Activated CD4-positive, alpha-beta T cell treated with anti-CD3 and anti-CD28 coated beads, Interleukin-2, amount 50 U/mL, for 24 hours (primary cell): ENCODE data around the gene AIFM1.
A peak's percentile ranks its signal among the peaks of the same experiment; 100 is the strongest.

ENCODE experiments used
- DNase-seq, 2 donors: peaks; one replicate each; pipeline ENCODE4 v3.0.0-alpha.2; 2020; ENCODE audit warnings: low read depth in 1 of 2, low spot score in 1 of 2

AIFM1 gene

DNA sequence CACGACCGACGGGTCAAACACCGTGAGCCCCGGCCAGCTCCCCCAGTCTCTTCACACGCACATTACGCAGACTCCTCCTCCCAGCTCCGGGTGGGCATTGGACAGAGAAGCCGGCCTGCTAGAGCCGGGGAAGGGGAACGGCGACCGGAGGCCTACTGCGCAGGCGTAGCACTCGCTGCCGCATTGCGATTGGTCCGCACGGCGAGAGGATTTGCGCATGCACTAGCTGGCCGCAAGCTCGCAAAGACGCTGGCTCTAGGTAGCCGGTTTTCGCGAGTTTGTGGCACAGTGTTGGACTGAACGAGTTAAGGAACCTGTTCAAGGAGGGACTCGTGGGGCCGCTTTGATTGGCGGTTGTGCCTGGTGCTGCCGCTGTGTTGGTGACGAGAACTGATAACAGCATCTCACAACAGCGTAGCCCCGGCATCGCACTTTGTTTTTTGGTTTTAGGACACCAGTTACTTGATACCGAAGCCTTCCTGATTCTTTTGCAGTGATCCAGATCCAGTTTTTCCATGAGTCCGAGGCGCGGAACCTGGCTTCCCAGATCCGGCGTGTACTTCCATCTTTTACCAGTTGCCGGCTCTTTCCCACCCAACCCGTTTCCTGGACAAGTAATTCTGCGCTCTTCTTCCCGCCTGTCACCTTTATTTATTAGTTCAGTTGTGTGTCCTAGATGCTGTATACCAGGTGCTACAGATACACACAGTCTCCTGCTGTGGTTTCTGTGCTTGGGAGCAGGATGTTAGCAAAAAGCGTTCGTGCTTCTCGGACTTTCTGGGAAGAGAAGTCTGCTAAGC, at the start of gene AIFM1:
AIFM1 (minus strand) TSS at position 139 of the 800 bp plus-strand sequence. CDS start 185 bp downstream, outside the sequence.
- DNase-seq = peak; percentile 62 to 82

DNA sequence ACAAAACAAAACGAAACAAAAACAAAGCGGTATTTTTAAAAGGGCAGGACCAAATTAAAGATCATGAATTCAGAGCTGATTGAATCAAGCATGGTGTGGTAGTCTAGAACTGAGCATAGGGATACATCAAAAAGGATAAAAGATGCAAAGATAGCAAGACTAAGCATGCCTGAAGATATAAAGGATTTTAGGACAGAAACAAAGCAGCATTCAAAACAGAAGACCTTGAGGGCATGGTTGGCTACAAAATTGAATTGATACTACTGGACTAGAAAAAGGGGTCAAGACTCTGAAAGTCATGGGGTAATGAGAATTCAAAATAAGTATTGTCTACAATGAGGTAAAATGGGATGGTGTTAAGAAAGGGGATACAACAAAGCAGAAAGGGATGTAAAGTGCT, 47.7 kb upstream of the AIFM1 start:
- no peak for DNase-seq

DNA sequence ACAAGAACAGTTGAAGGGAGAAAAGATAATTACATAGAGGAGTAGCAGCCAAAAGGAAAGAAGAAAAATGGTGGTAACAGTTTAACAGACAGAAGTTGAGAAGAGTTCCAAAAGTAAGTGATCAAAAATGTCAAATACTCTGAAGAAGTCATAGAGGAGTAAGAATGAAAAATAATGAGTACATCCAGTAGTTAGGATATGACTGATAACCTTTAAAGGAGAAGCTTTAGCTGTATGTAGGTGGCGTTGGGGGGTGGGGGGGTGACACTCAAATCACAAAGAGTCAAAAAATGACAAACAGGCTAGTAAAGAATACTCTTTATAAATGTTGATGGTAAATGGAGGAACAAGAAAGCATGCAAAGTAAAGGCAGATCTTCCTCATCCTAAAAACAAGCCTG, 46.7 kb upstream of the AIFM1 start:
- DNase-seq = no peak

DNA sequence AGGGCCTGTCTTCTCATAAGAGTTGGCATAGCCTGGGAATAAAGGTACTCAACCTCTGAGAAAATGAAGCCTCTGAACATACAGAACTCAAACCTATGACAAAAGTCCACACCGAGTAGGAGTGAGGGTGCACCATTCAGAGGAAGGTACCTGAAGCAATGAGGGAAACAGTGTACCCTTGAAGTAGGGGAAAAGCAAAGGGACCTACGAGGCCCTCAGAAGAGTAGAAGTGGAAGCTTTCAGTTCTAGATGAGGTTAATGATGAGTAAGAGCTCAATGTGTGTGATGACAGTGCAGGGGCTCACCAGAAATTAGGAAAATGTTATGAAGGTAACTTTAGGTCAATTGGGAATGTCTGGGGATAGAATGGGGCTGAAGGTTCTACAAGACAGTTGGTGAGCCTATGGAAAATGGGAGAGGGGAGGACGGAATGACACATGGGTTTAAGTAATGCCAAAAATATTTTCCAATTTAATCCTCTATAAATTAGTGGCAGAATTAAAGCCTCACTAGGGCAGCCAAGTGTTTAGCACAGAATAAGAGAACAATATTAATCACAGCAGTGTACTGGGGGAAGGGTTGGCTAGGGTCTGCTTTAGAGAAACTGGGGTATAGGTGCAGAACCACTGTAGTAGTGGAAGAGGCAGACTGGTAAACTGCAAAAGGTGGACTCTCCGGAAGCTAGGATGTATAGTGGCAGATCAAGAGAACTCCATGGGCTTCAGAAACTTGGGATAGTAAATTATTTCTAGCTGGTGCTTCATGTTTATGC, 46.0 kb upstream of the AIFM1 start:
- DNase-seq = no peak

DNA sequence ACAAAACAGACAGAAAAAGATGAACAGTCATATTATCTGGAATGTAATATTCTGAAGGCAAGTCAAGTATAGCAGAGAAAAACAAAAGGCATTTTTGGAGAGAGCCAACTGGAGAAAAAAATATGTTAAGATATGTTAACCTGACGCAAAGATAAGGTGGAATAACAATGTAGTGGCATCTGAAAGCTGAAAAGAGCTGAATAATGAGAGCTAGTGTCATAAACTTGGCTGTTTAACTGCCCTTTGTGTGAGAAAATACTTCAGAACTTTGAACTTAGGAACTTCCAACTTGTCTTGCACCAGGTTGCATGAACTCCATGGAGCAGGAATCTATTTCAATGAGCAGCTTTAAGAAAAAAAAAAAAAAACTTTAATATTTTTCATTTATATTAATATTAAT, 39.0 kb upstream of the AIFM1 start:
- no peak for DNase-seq

DNA sequence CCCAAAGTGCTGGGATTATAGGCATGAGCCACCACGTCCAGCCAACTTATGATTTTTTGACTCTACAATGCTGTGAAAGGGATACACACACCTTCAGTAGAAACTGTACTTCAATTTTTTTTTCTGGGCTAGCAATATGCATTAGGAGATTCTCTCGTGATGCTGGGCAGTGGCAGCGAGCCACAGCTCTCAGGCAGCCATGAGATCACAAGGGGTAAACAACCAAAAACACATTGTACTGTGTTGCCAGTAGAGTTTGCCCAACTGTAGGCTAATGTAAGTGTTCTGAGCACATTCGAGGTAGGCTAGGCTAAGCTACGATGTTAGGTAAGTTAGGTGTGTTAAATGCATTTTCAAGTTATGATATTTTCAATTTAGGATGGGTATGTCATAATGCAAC, 31.8 kb upstream of the AIFM1 start:
- DNase-seq = no peak

DNA sequence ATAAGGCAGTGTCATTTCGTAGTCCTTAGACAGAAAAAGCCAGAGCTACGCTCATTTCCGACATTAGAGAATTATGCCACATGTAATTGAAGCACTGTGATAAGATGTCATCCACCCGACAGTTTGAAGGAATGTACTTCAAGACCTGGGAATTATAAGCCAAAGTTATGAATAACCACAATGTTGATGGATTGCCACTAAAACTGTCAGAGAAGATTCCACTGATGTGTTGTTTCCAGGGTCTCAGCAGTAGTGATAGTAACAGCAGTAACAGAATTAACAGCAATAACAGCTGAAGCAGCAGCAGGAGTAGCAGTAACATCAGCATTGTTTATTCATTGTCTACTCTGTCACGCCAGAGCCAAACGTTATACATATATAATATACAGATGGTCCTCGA, 30.8 kb upstream of the AIFM1 start:
- DNase-seq = no peak

DNA sequence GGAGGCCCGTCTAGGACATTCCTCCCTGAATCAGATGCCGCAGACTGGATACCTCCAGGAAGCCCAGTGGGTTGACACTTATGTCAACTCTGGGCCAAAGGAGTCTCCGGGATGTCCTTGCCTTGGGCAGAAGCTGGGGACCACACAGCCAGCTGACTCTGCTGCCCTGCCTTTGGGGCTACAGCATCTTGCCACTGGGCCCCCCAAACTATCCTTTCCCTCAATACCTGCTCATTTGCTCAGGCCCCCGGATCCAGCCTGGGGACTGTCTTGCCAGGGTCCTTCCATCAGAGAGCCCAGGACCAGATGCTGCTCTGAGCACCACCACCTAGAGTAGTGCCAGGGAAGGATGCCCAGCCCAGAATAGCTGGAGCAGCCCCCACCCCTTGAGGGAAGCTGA, 25.2 kb upstream of the AIFM1 start:
- DNase-seq = no peak

DNA sequence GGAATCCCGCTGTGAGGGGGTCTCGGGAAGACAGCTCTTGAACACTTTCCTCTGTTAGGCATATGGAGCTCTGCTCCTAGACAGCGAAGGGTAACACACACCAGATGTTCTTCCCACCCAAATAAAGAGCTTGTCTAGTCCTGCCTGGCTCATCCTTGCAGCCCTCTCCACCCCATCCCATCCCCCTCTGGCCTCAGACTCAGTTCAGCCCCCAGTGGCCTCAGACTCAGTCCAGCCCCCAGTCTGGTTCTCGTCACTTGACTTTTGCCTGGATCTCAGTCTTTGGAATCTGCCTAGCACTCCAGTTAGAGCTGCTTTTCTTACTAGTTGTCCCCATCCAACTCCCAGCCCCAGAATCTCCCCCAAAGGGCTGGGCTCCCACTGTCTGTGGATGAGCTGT, 21.0 kb upstream of the AIFM1 start:
- no peak for DNase-seq

DNA sequence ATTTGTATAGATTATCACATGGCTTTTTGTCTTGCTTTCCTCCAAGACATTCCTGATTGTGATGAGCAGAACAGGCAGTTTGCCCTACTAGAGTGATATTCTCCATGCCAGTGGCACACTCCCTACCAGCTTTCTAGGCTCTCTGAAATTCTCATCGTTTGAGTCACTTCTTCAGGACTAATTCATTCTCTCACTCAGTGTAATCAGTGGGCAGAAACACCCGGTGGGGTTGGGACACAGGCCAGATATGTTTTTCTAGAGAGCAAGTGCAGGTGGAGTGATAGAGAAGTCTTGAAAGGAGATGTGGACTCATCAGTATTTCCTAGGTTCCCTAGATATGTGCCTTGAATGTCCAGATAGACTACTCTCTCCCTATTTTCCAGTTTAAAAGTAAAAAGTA, 19.2 kb upstream of the AIFM1 start:
- no peak for DNase-seq

DNA sequence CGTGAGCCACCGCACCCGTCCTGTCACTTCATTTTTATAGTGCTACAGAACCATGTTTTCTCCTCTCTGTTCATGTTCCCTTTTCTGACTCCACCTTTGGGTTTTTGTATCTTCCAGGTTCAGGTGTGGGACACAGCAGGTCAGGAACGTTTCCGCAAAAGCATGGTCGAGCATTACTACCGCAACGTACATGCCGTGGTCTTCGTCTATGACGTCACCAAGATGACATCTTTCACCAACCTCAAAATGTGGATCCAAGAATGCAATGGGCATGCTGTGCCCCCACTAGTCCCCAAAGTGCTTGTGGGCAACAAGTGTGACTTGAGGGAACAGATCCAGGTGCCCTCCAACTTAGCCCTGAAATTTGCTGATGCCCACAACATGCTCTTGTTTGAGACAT, 18.5 kb upstream of the AIFM1 start:
- DNase-seq = no peak

DNA sequence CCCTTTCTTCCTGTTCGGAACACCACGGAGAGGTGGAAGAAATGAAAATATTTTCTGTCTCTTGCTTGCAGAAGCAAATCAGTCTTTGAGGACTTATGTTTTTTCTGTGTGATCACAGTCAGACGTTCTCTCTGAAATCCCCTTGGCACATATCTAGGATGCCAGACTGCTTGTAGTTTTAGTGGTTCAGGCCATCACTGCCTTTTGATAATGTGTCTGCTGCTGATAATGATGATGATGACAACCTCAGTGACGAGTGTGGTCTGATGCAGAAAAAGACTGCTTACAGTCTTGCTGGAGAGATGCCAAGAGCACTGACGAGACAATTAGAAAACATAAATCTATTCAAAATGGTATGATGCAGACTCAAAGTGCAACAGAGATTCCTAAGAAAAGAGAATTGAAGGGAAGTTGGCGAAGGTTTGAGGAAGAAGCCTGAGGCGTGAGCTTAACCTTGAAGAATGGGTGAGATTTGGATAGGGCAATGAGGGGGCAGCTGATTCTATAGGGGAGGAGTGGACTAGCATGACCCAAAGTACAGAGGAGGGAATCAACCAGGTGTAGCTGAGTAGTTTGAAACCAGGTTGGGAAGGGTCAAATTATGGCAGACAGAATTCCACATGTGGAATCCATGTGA, 14.1 kb upstream of the AIFM1 start:
- DNase-seq = no peak

DNA sequence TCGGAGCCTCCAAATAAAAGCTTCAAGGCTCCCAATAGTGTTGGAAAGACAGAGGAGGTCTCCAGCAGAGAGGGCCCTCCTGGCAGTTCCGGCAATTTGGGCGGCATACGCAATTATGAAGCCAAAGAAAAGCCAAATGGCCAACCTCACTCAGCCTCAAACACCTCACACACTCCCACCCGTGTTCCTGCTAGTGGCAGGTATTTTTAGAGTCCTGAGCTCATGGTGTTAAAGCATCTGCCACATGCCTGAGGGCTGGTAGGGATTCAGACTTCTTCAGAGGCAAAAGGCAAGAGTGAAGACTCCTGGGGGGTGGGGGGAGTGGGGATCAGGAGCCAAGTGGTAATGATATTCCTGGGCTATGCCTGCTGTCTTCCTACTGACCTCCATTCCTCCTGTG, 13.5 kb upstream of the AIFM1 start:
- DNase-seq = no peak

DNA sequence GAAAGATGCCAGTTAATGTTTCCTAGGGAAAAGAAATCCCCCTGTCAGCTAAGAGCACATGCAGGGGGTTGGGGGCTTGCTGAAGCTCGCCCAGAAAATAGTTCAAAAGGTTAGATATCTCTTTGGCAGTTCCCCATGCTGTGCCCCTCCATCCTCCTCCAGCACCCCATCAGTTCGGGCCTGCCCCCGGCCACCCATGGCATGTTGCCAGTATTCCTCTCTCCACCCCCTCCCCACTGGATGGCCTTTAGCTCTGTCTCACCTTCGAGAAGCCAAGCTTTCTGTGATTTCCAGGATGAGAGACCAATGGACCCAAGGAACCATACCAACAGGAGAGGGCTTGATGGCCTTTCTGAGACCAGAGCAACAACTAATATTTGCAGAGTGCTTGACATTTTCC, 11.3 kb upstream of the AIFM1 start:
- no peak for DNase-seq

DNA sequence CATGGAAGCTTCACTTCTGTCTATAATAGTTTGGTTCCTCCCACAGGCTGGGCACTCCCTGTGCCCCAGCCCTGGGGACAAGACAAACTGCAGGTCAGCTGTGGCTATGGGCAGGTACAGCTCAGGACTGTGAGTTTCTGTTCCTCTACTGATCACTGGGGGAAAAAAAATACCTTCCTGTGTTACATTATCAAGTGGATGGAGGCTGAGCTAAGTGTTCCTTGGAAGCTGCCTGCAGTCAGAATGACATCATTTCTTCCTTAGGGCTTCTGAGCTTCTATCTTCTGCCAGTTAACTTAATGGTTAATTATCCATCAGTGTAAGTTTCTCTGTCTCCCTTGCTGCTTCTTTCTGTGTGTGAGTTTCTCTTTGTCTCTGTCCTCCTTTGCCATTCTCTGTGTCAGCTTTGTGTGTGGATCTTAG, 10.7 kb upstream of the AIFM1 start:
- DNase-seq = no peak

DNA sequence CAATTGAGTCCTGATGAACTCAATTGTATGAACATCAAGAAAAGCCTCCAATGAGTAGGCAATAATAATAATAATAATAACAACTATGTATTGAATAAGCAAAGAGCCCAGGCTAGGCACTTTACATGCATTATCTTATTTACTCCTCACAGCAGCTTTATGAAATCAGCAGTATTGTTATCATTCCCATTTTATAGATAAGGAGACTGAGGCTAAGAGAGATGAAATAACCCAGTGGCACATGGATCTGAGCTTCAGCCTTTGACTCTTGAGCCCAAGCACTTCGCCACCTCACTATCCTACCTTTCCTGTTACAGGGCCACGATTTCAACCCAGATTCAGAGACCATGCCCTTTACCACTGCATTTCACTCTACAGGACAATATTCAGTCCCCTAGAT, 9.3 kb upstream of the AIFM1 start:
- DNase-seq = no peak

DNA sequence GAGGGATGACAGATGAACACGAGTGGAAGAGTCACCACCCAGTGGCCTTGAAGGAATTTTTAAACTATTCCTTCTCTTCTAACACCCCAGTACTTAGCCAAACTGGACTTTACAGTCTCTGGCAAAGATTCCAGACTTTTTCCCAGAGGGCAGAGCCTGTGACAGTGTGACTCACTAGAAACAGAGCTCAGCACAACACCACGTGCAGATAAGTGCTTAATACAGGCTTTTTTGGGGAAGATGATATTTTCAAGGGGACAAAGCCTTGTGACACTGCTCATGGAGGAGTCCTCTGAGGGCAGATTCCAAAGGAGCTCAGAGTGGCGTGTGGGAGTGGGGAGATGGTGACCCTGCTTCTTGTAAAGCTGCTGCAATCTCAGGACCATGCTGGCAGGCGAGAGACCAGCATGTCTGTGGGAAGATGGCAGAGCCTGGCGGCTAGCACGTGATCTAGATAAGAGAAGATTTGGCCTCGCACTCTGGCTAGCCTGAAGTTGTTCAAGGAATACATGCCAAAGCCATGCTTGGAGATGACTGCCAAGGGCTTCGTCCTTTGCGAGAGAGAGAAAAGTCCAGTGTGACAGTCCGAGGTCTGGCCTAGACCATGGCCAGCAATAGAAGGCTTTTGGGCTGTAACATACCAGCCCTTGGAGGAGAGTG, 8.5 kb upstream of the AIFM1 start:
- DNase-seq = no peak

DNA sequence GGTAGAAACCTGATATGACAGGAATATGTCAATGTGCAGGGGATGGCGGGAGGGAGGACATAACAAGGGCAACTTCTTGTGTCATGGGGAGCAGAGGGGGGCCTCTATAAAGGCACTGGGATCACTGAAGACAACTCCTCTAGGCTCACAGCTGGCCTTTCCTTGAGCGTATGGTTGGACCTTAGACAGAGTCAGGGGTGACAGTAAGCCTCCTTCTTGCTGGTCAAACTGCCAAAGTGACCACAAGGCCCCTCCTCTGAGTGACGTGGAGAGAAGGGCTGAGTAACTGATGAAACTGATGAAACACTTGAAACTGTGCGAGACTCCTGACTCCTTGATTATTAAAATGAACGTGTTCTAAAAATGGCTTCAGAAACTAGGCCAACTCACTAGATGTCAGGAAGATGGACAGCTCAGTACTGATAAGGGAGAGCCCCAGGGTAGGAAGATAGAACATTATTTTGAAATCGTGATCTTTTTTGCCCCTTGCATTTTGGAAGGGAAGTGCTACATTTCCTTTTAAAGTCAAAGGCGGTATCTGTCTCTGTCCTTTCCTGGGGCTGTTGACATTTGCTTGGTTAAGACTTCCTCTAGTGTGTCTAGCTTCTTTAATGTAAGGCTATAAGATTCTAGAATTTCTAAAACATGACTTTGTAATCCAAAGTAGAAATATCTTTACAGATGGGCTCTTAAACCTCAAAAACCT, 7.7 kb upstream of the AIFM1 start:
- DNase-seq = no peak

DNA sequence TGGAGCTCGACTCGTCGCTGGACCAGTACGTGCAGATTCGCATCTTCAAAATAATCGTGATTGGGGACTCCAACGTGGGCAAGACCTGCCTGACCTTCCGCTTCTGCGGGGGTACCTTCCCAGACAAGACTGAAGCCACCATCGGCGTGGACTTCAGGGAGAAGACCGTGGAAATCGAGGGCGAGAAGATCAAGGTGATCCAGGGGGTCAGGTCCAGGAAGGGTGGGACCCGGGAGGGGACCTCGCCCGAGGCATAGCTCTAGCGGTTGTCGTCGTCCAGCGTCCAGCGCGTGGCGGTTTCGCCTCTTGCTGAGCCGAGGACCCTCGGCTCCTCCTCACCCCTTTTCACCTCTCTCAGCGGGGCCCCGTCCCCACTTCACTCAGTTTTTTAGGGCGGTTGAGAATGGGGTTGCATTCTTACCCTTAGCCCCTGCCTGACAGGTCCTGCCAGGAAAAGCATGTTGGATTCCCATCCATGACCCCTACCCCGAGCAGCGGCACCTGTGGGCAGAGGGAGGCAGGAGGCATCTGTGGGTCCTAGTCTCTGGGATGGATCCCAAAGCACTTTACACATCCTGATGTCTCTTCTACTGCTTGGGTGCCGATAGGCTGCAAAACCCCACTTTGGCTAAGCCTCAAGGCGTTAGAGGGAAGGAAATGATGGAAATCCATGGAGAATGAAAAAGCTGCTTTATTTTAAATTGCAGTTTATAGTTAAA, 6.6 kb upstream of the AIFM1 start:
- DNase-seq = no peak

DNA sequence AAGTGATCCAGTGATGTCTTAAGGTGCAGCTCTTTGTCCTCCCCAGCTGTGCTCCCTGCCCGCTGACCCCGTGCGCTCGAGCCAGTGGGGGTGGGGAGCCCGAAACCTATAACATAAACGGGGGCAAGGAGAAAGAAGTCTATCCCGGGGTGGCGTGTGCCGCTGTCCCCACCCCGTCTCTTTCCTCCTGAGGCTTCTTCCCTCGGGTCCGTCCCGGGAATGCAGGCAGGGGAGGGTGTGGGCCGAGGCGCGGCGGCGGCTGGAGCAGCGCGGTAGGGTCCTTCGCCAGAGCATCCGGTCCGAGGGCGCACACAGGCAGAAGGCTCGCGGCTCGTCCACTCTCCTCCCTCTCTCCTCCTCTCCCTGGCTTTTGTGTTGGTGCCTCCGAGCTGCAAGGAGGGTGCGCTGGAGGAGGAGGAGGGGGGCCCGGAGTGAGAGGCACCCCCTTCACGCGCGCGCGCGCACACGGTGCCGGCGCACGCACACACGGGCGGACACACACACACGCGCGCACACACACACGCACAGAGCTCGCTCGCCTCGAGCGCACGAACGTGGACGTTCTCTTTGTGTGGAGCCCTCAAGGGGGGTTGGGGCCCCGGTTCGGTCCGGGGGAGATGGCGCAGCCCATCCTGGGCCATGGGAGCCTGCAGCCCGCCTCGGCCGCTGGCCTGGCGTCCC, 5.9 kb upstream of the AIFM1 start, which contains the start of gene RAB33A:
RAB33A (plus strand) TSS at position 517 of the 681 bp plus-strand sequence; CDS start at position 618, 101 bp downstream.
- no peak for DNase-seq
